Activated CD4-positive, alpha-beta T cell treated with anti-CD3 and anti-CD28 coated beads, Interleukin-2, amount 10 ng/mL, durations not matched to agents 7 days and 5 days (primary cell): Measurements from ENCODE around the gene MTURN. TPM values are rescaled to one million over a fixed set of nuclear protein-coding genes. Genes with fewer than 3 reads are reported as not detected.

Experiments
- CTCF ChIA-PET: fragments of 350-600 bp; sonication (Branson Sonifier 250); formaldehyde crosslinking; loops from one replicate; lab custom pipeline; 2021; ENCODE audit warnings: antibody characterized with exemption; lab: Charles Lee
- POLR2A ChIA-PET: fragments of 350-600 bp; sonication (Branson Sonifier 250); formaldehyde crosslinking; loops from one replicate; lab custom pipeline; 2021; ENCODE audit warnings: antibody characterized with exemption; lab: Charles Lee
- DNase-seq: peaks from one replicate; pipeline ENCODE4 v3.0.0-alpha.2; 2020
- H3K27ac Mint-ChIP-seq: one replicate; pipeline ENCODE4 v1.8.0; 2021; ENCODE audit warnings: mild to moderate bottlenecking, moderate library complexity, mixed read lengths
- H3K27me3 Mint-ChIP-seq: one replicate; pipeline ENCODE4 v1.8.0; 2021; ENCODE audit warnings: mixed read lengths
- H3K36me3 Mint-ChIP-seq: one replicate; pipeline ENCODE4 v1.8.0; 2021; ENCODE audit warnings: low read depth, mixed read lengths
- H3K4me1 Mint-ChIP-seq: one replicate; pipeline ENCODE4 v1.8.0; 2021; ENCODE audit warnings: mixed read lengths
- H3K4me3 Mint-ChIP-seq: one replicate; pipeline ENCODE4 v1.8.0; 2021; ENCODE audit warnings: mild to moderate bottlenecking, moderate library complexity, mixed read lengths
- H3K9me3 Mint-ChIP-seq: one replicate; pipeline ENCODE4 v1.8.0; 2021; ENCODE audit warnings: mixed read lengths
- total RNA-seq, 2 experiments: library from RNA; stranded (reverse); gene quantifications; one replicate each; pipeline ENCODE4 v1.2.3, GENCODE V29; 2021

MTURN gene
- total RNA-seq, 2 experiments from 2014 or later: 3.7 to 4.1 TPM

GRCh38 chr7:30188811-30189210 is 54.0 kb downstream of the MTURN start:
- no peak for DNase-seq
- Mint-ChIP-seq H3K4me1 (no peaks in the 10 kb centered on the region), H3K4me3 (no peak overlapping the region), H3K27me3 (no peaks in the 10 kb centered on the region), H3K36me3 (no peaks in the 10 kb centered on the region), H3K9me3 (peaks cover 15% of the 10 kb centered on the region), H3K27ac (no peak overlapping the region)
- POLR2A ChIA-PET: no interaction called here
- CTCF ChIA-PET: no interaction called here

- ChIA-PET POLR2A (no interaction called here), CTCF (interaction anchor here (1.0 to 1.3 kb wide), 2 partner anchors 14 to 21 kb away, joined by 3 read pairs; no protein-coding TSS in a partner anchor)
- Mint-ChIP-seq H3K36me3 (no peaks in the 10 kb centered on the region), H3K27ac (no peak overlapping the region), H3K27me3 (no peaks in the 10 kb centered on the region), H3K4me3 (no peak overlapping the region), H3K9me3 (peaks cover 30% of the 10 kb centered on the region), H3K4me1 (no peaks in the 10 kb centered on the region)
- no peak for DNase-seq
These were observed 57.0 kb downstream of the MTURN start for GRCh38 chr7:30191809-30192208.

- POLR2A ChIA-PET: no interaction called here
- CTCF ChIA-PET: interaction anchor here (0.5 kb wide), 1 partner anchor 284 kb away, joined by 3 read pairs; no protein-coding TSS in a partner anchor
- DNase-seq: no peak
- Mint-ChIP-seq H3K27ac (no peak overlapping the region), H3K27me3 (no peaks in the 10 kb centered on the region), H3K4me1 (no peaks in the 10 kb centered on the region), H3K4me3 (no peak overlapping the region), H3K36me3 (no peaks in the 10 kb centered on the region), H3K9me3 (peaks cover 35% of the 10 kb centered on the region)
These were observed 58.7 kb downstream of the MTURN start for GRCh38 chr7:30193336-30193943.

GRCh38 chr7:30196408-30196807 is 61.6 kb downstream of the MTURN start:
- ChIA-PET CTCF (no interaction called here), POLR2A (no interaction called here)
- Mint-ChIP-seq H3K4me3 (no peak overlapping the region), H3K27me3 (no peaks in the 10 kb centered on the region), H3K27ac (no peak overlapping the region), H3K9me3 (peaks cover 29% of the 10 kb centered on the region), H3K36me3 (no peaks in the 10 kb centered on the region), H3K4me1 (no peaks in the 10 kb centered on the region)
- no peak for DNase-seq

- no peak for DNase-seq
- Mint-ChIP-seq H3K27me3 (no peaks in the 10 kb centered on the region), H3K4me3 (no peak overlapping the region), H3K4me1 (no peaks in the 10 kb centered on the region), H3K9me3 (peaks cover 29% of the 10 kb centered on the region), H3K27ac (no peak overlapping the region), H3K36me3 (no peaks in the 10 kb centered on the region)
- CTCF ChIA-PET: no interaction called here
- POLR2A ChIA-PET: no interaction called here
These were observed 62.7 kb downstream of the MTURN start for GRCh38 chr7:30197438-30197837.

- Mint-ChIP-seq H3K9me3 (peaks cover 29% of the 10 kb centered on the region), H3K27me3 (no peaks in the 10 kb centered on the region), H3K4me1 (no peaks in the 10 kb centered on the region), H3K27ac (no peak overlapping the region), H3K36me3 (no peaks in the 10 kb centered on the region), H3K4me3 (no peak overlapping the region)
- ChIA-PET POLR2A (no interaction called here), CTCF (no interaction called here)
- no peak for DNase-seq
These were observed 64.5 kb downstream of the MTURN start for GRCh38 chr7:30199271-30199670.

- DNase-seq: no peak
- Mint-ChIP-seq H3K9me3 (peaks cover 21% of the 10 kb centered on the region), H3K4me1 (no peaks in the 10 kb centered on the region), H3K36me3 (no peaks in the 10 kb centered on the region), H3K27ac (no peak overlapping the region), H3K27me3 (no peaks in the 10 kb centered on the region), H3K4me3 (no peak overlapping the region)
- ChIA-PET CTCF (no interaction called here), POLR2A (no interaction called here)
These were observed 65.8 kb downstream of the MTURN start for GRCh38 chr7:30200591-30200990.

GRCh38 chr7:30201161-30201666 is 66.4 kb downstream of the MTURN start:
- no peak overlapping the region for H3K27ac Mint-ChIP-seq
- no peaks in the 10 kb centered on the region for H3K36me3 Mint-ChIP-seq
- H3K9me3 Mint-ChIP-seq: peaks cover 16% of the 10 kb centered on the region
- no peaks in the 10 kb centered on the region for H3K27me3 Mint-ChIP-seq
- ChIA-PET CTCF (no interaction called here), POLR2A (no interaction called here)
- DNase-seq: no peak
- no peak overlapping the region for H3K4me3 Mint-ChIP-seq
- H3K4me1 Mint-ChIP-seq: no peaks in the 10 kb centered on the region

GRCh38 chr7:30201921-30202320 is 67.1 kb downstream of the MTURN start:
- ChIA-PET CTCF (no interaction called here), POLR2A (no interaction called here)
- no peaks in the 10 kb centered on the region for H3K27me3 Mint-ChIP-seq
- H3K4me1 Mint-ChIP-seq: no peaks in the 10 kb centered on the region
- DNase-seq: no peak
- no peak overlapping the region for H3K4me3 Mint-ChIP-seq
- H3K36me3 Mint-ChIP-seq: no peaks in the 10 kb centered on the region
- H3K9me3 Mint-ChIP-seq: peaks cover 10% of the 10 kb centered on the region
- H3K27ac Mint-ChIP-seq: no peak overlapping the region

GRCh38 chr7:30202671-30203070 is 67.9 kb downstream of the MTURN start:
- Mint-ChIP-seq H3K9me3 (peaks cover 5% of the 10 kb centered on the region), H3K27ac (no peak overlapping the region), H3K36me3 (no peaks in the 10 kb centered on the region), H3K27me3 (no peaks in the 10 kb centered on the region), H3K4me1 (no peaks in the 10 kb centered on the region), H3K4me3 (no peak overlapping the region)
- no peak for DNase-seq
- ChIA-PET POLR2A (no interaction called here), CTCF (no interaction called here)

GRCh38 chr7:30206491-30206890 is 71.7 kb downstream of the MTURN start:
- H3K36me3 Mint-ChIP-seq: no peaks in the 10 kb centered on the region
- no peak for DNase-seq
- no peaks in the 10 kb centered on the region for H3K27me3 Mint-ChIP-seq
- H3K9me3 Mint-ChIP-seq: no peaks in the 10 kb centered on the region
- CTCF ChIA-PET: no interaction called here
- H3K4me1 Mint-ChIP-seq: no peaks in the 10 kb centered on the region
- no peak overlapping the region for H3K4me3 Mint-ChIP-seq
- POLR2A ChIA-PET: no interaction called here
- no peak overlapping the region for H3K27ac Mint-ChIP-seq

- no peaks in the 10 kb centered on the region for H3K27me3 Mint-ChIP-seq
These were observed 72.2 kb downstream of the MTURN start for GRCh38 chr7:30206942-30207341.

GRCh38 chr7:30207376-30207775 is 72.6 kb downstream of the MTURN start:
- no peaks in the 10 kb centered on the region for H3K9me3 Mint-ChIP-seq
- POLR2A ChIA-PET: no interaction called here
- H3K36me3 Mint-ChIP-seq: no peaks in the 10 kb centered on the region
- CTCF ChIA-PET: no interaction called here
- no peak overlapping the region for H3K4me3 Mint-ChIP-seq
- no peak for DNase-seq
- no peak overlapping the region for H3K27ac Mint-ChIP-seq
- no peaks in the 10 kb centered on the region for H3K4me1 Mint-ChIP-seq
- no peaks in the 10 kb centered on the region for H3K27me3 Mint-ChIP-seq

More at GRCh38 chr7:30206942-30207341, 72.2 kb downstream of the MTURN start:
- H3K9me3 Mint-ChIP-seq: no peaks in the 10 kb centered on the region
- ChIA-PET CTCF (no interaction called here), POLR2A (no interaction called here)
- no peak overlapping the region for H3K27ac Mint-ChIP-seq
- no peaks in the 10 kb centered on the region for H3K36me3 Mint-ChIP-seq
- H3K4me3 Mint-ChIP-seq: no peak overlapping the region
- DNase-seq: no peak
- no peaks in the 10 kb centered on the region for H3K4me1 Mint-ChIP-seq

- Mint-ChIP-seq H3K9me3 (no peaks in the 10 kb centered on the region), H3K27ac (no peak overlapping the region), H3K4me3 (no peak overlapping the region), H3K27me3 (peaks cover 3% of the 10 kb centered on the region), H3K36me3 (no peaks in the 10 kb centered on the region), H3K4me1 (no peaks in the 10 kb centered on the region)
- ChIA-PET CTCF (no interaction called here), POLR2A (no interaction called here)
- no peak for DNase-seq
These were observed 75.2 kb downstream of the MTURN start for GRCh38 chr7:30209951-30210350.
